ENCODE results near the gene SH3BP2. TPM values are rescaled to one million over a fixed set of nuclear protein-coding genes. Genes with fewer than 3 reads are reported as not detected.

The SH3BP2 gene
- total RNA-seq, 2 experiments from 2014 or later = 10.9 to 31.6 TPM

DNA sequence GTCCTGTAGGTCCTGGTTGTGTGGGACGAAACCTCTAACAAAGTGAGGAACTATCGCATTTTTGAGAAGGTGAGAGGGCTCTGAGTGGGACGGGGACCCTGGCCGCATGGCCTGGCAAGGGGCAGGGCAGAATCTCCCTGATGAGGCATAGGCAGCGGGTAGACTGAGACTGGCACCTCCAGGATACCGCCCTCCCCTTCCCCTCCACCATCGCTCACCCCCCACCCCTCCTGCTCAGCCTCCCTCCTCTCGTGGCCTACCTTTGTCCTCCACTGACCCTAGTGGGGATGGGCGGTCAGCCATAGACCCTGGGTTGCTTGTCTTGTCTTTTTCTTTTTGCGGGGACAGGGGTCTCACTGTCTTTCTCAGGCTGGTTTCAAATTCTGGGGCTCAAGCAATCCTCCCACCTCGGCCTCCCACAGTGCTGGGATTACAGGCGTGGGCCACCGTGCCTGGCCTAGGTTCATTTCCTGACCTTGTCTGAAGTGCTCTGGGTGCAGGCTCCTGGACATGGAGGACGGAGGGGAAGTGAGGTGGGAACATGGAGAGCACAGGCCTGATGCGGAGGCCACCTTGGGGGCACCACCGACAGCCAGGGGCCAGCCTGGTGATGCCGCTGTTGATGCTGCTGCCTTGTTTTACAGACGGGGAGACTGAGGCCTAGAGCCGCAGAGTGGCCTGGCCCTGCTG, 40.2 kb downstream of the SH3BP2 start:
- no peaks in the 10 kb centered on the region for H3K9me2 ChIP-seq (ENCODE audit: insufficient read depth, low read length)
- H3K4me3 ChIP-seq (ENCODE audit: low read depth, low read length, poor library complexity, severe bottlenecking) = no peak overlapping the region
- H3K4me2 ChIP-seq (ENCODE audit: low read length) = peak overlapping the region; percentile 41
- POLR2A ChIA-PET = no interaction called here
- H2AFZ ChIP-seq (ENCODE audit: low read length) = no peak overlapping the region
- no peak for DNase-seq (ENCODE audit: low spot score)
- H3K4me1 ChIP-seq (ENCODE audit: insufficient read depth, low read length, poor library complexity, severe bottlenecking) = peaks cover 49% of the 10 kb centered on the region
- TF ChIP-seq, protein P1, sequence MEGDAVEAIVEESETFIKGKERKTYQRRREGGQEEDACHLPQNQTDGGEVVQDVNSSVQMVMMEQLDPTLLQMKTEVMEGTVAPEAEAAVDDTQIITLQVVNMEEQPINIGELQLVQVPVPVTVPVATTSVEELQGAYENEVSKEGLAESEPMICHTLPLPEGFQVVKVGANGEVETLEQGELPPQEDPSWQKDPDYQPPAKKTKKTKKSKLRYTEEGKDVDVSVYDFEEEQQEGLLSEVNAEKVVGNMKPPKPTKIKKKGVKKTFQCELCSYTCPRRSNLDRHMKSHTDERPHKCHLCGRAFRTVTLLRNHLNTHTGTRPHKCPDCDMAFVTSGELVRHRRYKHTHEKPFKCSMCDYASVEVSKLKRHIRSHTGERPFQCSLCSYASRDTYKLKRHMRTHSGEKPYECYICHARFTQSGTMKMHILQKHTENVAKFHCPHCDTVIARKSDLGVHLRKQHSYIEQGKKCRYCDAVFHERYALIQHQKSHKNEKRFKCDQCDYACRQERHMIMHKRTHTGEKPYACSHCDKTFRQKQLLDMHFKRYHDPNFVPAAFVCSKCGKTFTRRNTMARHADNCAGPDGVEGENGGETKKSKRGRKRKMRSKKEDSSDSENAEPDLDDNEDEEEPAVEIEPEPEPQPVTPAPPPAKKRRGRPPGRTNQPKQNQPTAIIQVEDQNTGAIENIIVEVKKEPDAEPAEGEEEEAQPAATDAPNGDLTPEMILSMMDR (conservative IDR thresholded peaks at IDR 0.05; ENCODE audit: low read length) = no peak
- TF ChIP-seq EZH2phosphoT487 (IDR thresholded peaks at IDR 0.05; ENCODE audit: borderline replicate concordance, low read depth, low read length) = no peak
- H3K36me3 ChIP-seq (ENCODE audit: insufficient read depth, low read length) = no peaks in the 10 kb centered on the region
- intact Hi-C loops (cut with micrococcal nuclease; ENCODE audit: unreplicated experiment) = no loop called here
- no peaks in the 10 kb centered on the region for H3K79me2 ChIP-seq (ENCODE audit: insufficient read depth, low read depth, low read length)
- H3K9me3 ChIP-seq (ENCODE audit: low read length) = no peaks in the 10 kb centered on the region
- H4K20me1 ChIP-seq (ENCODE audit: insufficient read depth, low read length) = no peaks in the 10 kb centered on the region; the same call in 1 of the 2 replicates
- no peak overlapping the region for H3K27ac ChIP-seq (ENCODE audit: low read depth, low read length, poor library complexity, severe bottlenecking)
- CTCF ChIA-PET (ENCODE audit: unreplicated experiment) = no interaction called here
- no TSS peak for BruUV-seq (replicated peaks)

DNA sequence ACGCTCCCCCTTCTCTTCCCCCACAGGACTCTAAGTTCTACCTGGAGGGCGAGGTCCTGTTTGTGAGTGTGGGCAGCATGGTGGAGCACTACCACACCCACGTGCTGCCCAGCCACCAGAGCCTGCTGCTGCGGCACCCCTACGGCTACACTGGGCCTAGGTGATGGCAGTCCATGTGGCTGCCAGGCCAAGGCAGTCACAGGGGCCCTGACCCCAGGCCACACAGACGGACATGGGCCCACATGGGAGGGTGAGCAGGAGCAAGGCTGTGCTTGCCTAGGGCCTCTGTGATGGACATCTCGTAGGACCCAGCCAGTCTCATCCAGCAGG, 40.8 kb downstream of the SH3BP2 start:
- intact Hi-C loops (cut with micrococcal nuclease; ENCODE audit: unreplicated experiment) = no loop called here
- BruUV-seq (replicated peaks) = no TSS peak

More for the DNA sequence above, 40.8 kb downstream of the SH3BP2 start:
- POLR2A ChIA-PET = no interaction called here
- H3K4me2 ChIP-seq (ENCODE audit: low read length) = no peak overlapping the region
- no peaks in the 10 kb centered on the region for H3K79me2 ChIP-seq (ENCODE audit: insufficient read depth, low read depth, low read length)
- H2AFZ ChIP-seq (ENCODE audit: low read length) = no peak overlapping the region
- H3K9me2 ChIP-seq (ENCODE audit: insufficient read depth, low read length) = no peaks in the 10 kb centered on the region
- DNase-seq (ENCODE audit: low spot score) = no peak
- H3K4me3 ChIP-seq (ENCODE audit: low read depth, low read length, poor library complexity, severe bottlenecking) = no peak overlapping the region
- no peak for TF ChIP-seq EZH2phosphoT487 (IDR thresholded peaks at IDR 0.05; ENCODE audit: borderline replicate concordance, low read depth, low read length)
- TF ChIP-seq, protein P1 (conservative IDR thresholded peaks at IDR 0.05; ENCODE audit: low read length) = no peak
- no peak overlapping the region for H3K27ac ChIP-seq (ENCODE audit: low read depth, low read length, poor library complexity, severe bottlenecking)
- H3K9me3 ChIP-seq (ENCODE audit: low read length) = no peaks in the 10 kb centered on the region
- H3K4me1 ChIP-seq (ENCODE audit: insufficient read depth, low read length, poor library complexity, severe bottlenecking) = peaks cover 54% of the 10 kb centered on the region
- CTCF ChIA-PET (ENCODE audit: unreplicated experiment) = no interaction called here
- no peaks in the 10 kb centered on the region for H3K36me3 ChIP-seq (ENCODE audit: insufficient read depth, low read length)
- H4K20me1 ChIP-seq (ENCODE audit: insufficient read depth, low read length) = no peaks in the 10 kb centered on the region; the same call in 1 of the 2 replicates

All from OCI-LY7 (cell line).